Loucy (cell line): ENCODE data around the gene UMODL1.

ENCODE experiments used
- CTCF ChIP-seq: fragments of 200-600 bp; sonication (generic); conservative IDR thresholded peaks from 2 replicates; pipeline ENCODE4 v1.5.1; 2014; ENCODE audit warnings: mild to moderate bottlenecking, antibody characterized with exemption, low read length
- EZH2phosphoT487 ChIP-seq: fragments of 200-600 bp; IDR thresholded peaks from 2 replicates; pipeline ENCODE4 v1.6.1; 2018; ENCODE audit warnings: antibody characterized with exemption, mild to moderate bottlenecking, moderate library complexity, borderline replicate concordance

GRCh38 chr21:42027085-42027821 lies 43.9 kb upstream of the UMODL1 start:
- TF ChIP-seq CTCF (no peak), EZH2phosphoT487 (no peak)
